Activated CD8-positive, alpha-beta memory T cell treated with anti-CD3 and anti-CD28 coated beads for 48 hours (primary cell): ENCODE measurements around the gene DYNC1LI1.
"Not testable (repeated sequence)": the region's sequence is repeated elsewhere in the genome, so short reads cannot be mapped to it uniquely, and the experiment has no call there.

ENCODE experiments used
- DNase-seq, 3 experiments: peaks; one replicate each; pipeline ENCODE4 v3.0.0-alpha.2; 2020; ENCODE audit warnings: low read depth in 2 of 3, low spot score in 2 of 3

DYNC1LI1 gene

GRCh38 chr3:32584660-32585059, 14.0 kb upstream of the DYNC1LI1 start:
- no peak for DNase-seq

- no peak for DNase-seq
Observed at GRCh38 chr3:32583708-32584107, 13.1 kb upstream of the DYNC1LI1 start.

GRCh38 chr3:32578669-32579068, 8.0 kb upstream of the DYNC1LI1 start:
- not testable (repeated sequence) for DNase-seq

GRCh38 chr3:32577581-32578556, 7.2 kb upstream of the DYNC1LI1 start:
- no peak for DNase-seq

- no peak for DNase-seq
Observed at GRCh38 chr3:32577174-32577573, 6.5 kb upstream of the DYNC1LI1 start.

- no peak for DNase-seq
Observed at GRCh38 chr3:32575451-32576113, 4.9 kb upstream of the DYNC1LI1 start.

- no peak for DNase-seq
Observed at GRCh38 chr3:32571192-32571485, 481 bp upstream of the DYNC1LI1 start.

- peak in 2 of 3 experiments; percentile 25 to 31 for DNase-seq
Observed at GRCh38 chr3:32569540-32570420, 878 bp downstream of the DYNC1LI1 start.

- DNase-seq = no peak
Observed at GRCh38 chr3:32568953-32569352, 1.7 kb downstream of the DYNC1LI1 start.

- DNase-seq = no peak
Observed at GRCh38 chr3:32564195-32564594, 6.5 kb downstream of the DYNC1LI1 start.

- DNase-seq = no peak
Observed at GRCh38 chr3:32562640-32563039, 8.0 kb downstream of the DYNC1LI1 start.

GRCh38 chr3:32557640-32558352, 12.9 kb downstream of the DYNC1LI1 start:
- no peak for DNase-seq

- no peak for DNase-seq
Observed at GRCh38 chr3:32556332-32556731, 14.3 kb downstream of the DYNC1LI1 start.

- no peak for DNase-seq
Observed at GRCh38 chr3:32553973-32554372, 16.7 kb downstream of the DYNC1LI1 start.

GRCh38 chr3:32553459-32553858, 17.2 kb downstream of the DYNC1LI1 start:
- DNase-seq = no peak

- DNase-seq = no peak
Observed at GRCh38 chr3:32552013-32552412, 18.6 kb downstream of the DYNC1LI1 start.

- no peak for DNase-seq
Observed at GRCh38 chr3:32551496-32551895, 19.2 kb downstream of the DYNC1LI1 start.

- no peak for DNase-seq
Observed at GRCh38 chr3:32551087-32551486, 19.6 kb downstream of the DYNC1LI1 start.

- no peak for DNase-seq
Observed at GRCh38 chr3:32545305-32545704, 25.4 kb downstream of the DYNC1LI1 start.

GRCh38 chr3:32544894-32545293, 25.8 kb downstream of the DYNC1LI1 start:
- no peak for DNase-seq

GRCh38 chr3:32542807-32543206, 27.9 kb downstream of the DYNC1LI1 start:
- DNase-seq = no peak
